HepG2 (cell line): ENCODE measurements around the gene LST1. TPM values are rescaled to one million over a fixed set of nuclear protein-coding genes. Genes with fewer than 3 reads are reported as not detected.

Experiments
- E2F5 ChIP-seq: sonication (generic); formaldehyde crosslinking; conservative IDR thresholded peaks from 2 replicates; pipeline ENCODE4 v1.4.0; 2020; ENCODE audit warnings: missing genetic modification reagents
- HOXA5 ChIP-seq: sonication (generic); formaldehyde crosslinking; IDR thresholded peaks from 2 replicates; pipeline ENCODE4 v1.4.0; 2020; ENCODE audit warnings: missing genetic modification reagents
- POGK ChIP-seq: sonication (generic); formaldehyde crosslinking; conservative IDR thresholded peaks from 2 replicates; pipeline ENCODE4 v1.8.0; 2022; ENCODE audit warnings: mild to moderate bottlenecking, moderate library complexity, missing genetic modification reagents
- POLR2G ChIP-seq: fragments of 200-400 bp; formaldehyde crosslinking; IDR thresholded peaks from 2 replicates; pipeline ENCODE4 v1.6.1; 2018; ENCODE audit warnings: mild to moderate bottlenecking, low read depth, low read length, moderate library complexity
- SALL2 ChIP-seq: sonication (generic); formaldehyde crosslinking; IDR thresholded peaks from 2 replicates; pipeline ENCODE4 v1.8.1; 2023; ENCODE audit warnings: mild to moderate bottlenecking, missing genetic modification reagents, inconsistent platforms
- TSC22D2 ChIP-seq: sonication (generic); formaldehyde crosslinking; IDR thresholded peaks from 2 replicates; pipeline ENCODE4 v1.5.1; 2020; ENCODE audit warnings: missing genetic modification reagents, mild to moderate bottlenecking, borderline replicate concordance
- ZNF180 ChIP-seq: sonication (generic); formaldehyde crosslinking; IDR thresholded peaks from 2 replicates; pipeline ENCODE4 v1.4.0; 2020; ENCODE audit warnings: low read depth, missing genetic modification reagents, borderline replicate concordance
- ZNF235 ChIP-seq: sonication (generic); formaldehyde crosslinking; IDR thresholded peaks from 2 replicates; pipeline ENCODE4 v1.8.1; 2023; ENCODE audit warnings: mild to moderate bottlenecking, missing genetic modification reagents, borderline replicate concordance
- ZNF775 ChIP-seq: sonication (generic); formaldehyde crosslinking; IDR thresholded peaks from 2 replicates; pipeline ENCODE4 v1.4.0; 2020; ENCODE audit warnings: missing genetic modification reagents, mild to moderate bottlenecking, moderate library complexity, borderline replicate concordance
- ZNF891 ChIP-seq: sonication (generic); formaldehyde crosslinking; IDR thresholded peaks from 2 replicates; pipeline ENCODE4 v1.5.0; 2020; ENCODE audit warnings: mild to moderate bottlenecking, missing genetic modification reagents
- polyA plus RNA-seq, 8 experiments: library from polyadenylated mRNA; depleted of rRNA in 3 of 8; stranded (reverse) in 7 of 8; unstranded in 1 of 8; fragments of >200 nt; fragmentation: Illumina TruSeq in 4 of 8; extraction: Trizol in 4 of 8; gene quantifications; 2 replicates each; pipeline versions ENCODE4 v1.2.1 to v1.2.3, GENCODE V29; 2011 to 2016; ENCODE audit warnings: low read depth in 4 of 8, missing spikeins in 1 of 8, mixed read lengths in 1 of 8; ENCODE audit not compliant: insufficient read depth in 1 of 8
- total RNA-seq, 5 experiments: library from RNA; depleted of rRNA; stranded (reverse); fragments of >200 nt; fragmentation: Illumina TruSeq; extraction: Trizol; gene quantifications; 2 replicates each; pipeline ENCODE4 v1.2.3, GENCODE V29; 2016; ENCODE audit warnings: low read depth in 1 of 5
- TF ChIP-seq, protein P1 (sequence below): sonication (generic); formaldehyde crosslinking; IDR thresholded peaks from 2 replicates; pipeline ENCODE4 v1.5.0; 2020; ENCODE audit warnings: mild to moderate bottlenecking, missing genetic modification reagents, moderate library complexity
- TF ChIP-seq, protein P2 (sequence below): sonication (generic); formaldehyde crosslinking; IDR thresholded peaks from 2 replicates; pipeline ENCODE4 v1.5.1; 2020; ENCODE audit warnings: missing genetic modification reagents, mild to moderate bottlenecking, borderline replicate concordance
- TF ChIP-seq, protein P3 (sequence below), 2 experiments: sonication (generic) in 1 of 2; formaldehyde crosslinking in 1 of 2; IDR thresholded peaks; 2 replicates each; pipeline versions ENCODE4 v1.4.0 to v1.6.1; 2016 to 2020; ENCODE audit warnings: borderline replicate concordance in 1 of 2, low read depth in 1 of 2, mild to moderate bottlenecking in 1 of 2, missing genetic modification reagents in 1 of 2
- TF ChIP-seq, protein P4 (sequence below), 2 experiments: fragments of 450-650 bp in 1 of 2; sonication (generic) in 1 of 2; formaldehyde crosslinking; IDR thresholded peaks; 2 replicates each; pipeline versions ENCODE4 v1.5.0 to v1.8.0; 2020 to 2022; ENCODE audit warnings: mild to moderate bottlenecking in 1 of 2, missing genetic modification reagents in 1 of 2

Gene LST1
- total and polyA plus RNA-seq, 2 of the 13 experiments (the other 11 are each of a cell fraction or from before 2014, with no cell fraction given): not detected

GRCh38 chr6:31541658-31542521 lies 44.2 kb upstream of the LST1 start, which contains the start of gene DDX39B (continued):
- TF ChIP-seq HOXA5 (CRISPR knock-in tag) (peak; percentile 97), ZNF891 (peak; percentile 95), ZNF775 (CRISPR knock-in tag) (no peak), SALL2 (peak; percentile 93), ZNF235 (CRISPR knock-in tag) (peak; percentile 85; the same call in 1 of the 2 replicates), E2F5 (CRISPR knock-in tag) (peak; percentile 82), TSC22D2 (CRISPR knock-in tag) (peak; percentile 76), POGK (CRISPR knock-in tag) (peak; percentile 92), POLR2G (peak; percentile 97), ZNF180 (CRISPR knock-in tag) (no peak)
- TF ChIP-seq, protein P1, sequence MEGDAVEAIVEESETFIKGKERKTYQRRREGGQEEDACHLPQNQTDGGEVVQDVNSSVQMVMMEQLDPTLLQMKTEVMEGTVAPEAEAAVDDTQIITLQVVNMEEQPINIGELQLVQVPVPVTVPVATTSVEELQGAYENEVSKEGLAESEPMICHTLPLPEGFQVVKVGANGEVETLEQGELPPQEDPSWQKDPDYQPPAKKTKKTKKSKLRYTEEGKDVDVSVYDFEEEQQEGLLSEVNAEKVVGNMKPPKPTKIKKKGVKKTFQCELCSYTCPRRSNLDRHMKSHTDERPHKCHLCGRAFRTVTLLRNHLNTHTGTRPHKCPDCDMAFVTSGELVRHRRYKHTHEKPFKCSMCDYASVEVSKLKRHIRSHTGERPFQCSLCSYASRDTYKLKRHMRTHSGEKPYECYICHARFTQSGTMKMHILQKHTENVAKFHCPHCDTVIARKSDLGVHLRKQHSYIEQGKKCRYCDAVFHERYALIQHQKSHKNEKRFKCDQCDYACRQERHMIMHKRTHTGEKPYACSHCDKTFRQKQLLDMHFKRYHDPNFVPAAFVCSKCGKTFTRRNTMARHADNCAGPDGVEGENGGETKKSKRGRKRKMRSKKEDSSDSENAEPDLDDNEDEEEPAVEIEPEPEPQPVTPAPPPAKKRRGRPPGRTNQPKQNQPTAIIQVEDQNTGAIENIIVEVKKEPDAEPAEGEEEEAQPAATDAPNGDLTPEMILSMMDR (CRISPR knock-in tag): peak; percentile 39
- TF ChIP-seq, protein P2, sequence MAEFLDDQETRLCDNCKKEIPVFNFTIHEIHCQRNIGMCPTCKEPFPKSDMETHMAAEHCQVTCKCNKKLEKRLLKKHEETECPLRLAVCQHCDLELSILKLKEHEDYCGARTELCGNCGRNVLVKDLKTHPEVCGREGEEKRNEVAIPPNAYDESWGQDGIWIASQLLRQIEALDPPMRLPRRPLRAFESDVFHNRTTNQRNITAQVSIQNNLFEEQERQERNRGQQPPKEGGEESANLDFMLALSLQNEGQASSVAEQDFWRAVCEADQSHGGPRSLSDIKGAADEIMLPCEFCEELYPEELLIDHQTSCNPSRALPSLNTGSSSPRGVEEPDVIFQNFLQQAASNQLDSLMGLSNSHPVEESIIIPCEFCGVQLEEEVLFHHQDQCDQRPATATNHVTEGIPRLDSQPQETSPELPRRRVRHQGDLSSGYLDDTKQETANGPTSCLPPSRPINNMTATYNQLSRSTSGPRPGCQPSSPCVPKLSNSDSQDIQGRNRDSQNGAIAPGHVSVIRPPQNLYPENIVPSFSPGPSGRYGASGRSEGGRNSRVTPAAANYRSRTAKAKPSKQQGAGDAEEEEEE (CRISPR knock-in tag): 0 out of 2 replicates have a peak, but pooled peaks have one; percentile 30
- TF ChIP-seq, protein P3, sequence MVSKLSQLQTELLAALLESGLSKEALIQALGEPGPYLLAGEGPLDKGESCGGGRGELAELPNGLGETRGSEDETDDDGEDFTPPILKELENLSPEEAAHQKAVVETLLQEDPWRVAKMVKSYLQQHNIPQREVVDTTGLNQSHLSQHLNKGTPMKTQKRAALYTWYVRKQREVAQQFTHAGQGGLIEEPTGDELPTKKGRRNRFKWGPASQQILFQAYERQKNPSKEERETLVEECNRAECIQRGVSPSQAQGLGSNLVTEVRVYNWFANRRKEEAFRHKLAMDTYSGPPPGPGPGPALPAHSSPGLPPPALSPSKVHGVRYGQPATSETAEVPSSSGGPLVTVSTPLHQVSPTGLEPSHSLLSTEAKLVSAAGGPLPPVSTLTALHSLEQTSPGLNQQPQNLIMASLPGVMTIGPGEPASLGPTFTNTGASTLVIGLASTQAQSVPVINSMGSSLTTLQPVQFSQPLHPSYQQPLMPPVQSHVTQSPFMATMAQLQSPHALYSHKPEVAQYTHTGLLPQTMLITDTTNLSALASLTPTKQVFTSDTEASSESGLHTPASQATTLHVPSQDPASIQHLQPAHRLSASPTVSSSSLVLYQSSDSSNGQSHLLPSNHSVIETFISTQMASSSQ (IDR thresholded peaks at IDR 0.05; ENCODE audit: low read depth): 0 out of 2 replicates have a peak, but pooled peaks have one; percentile 36
- TF ChIP-seq, protein P3 (CRISPR knock-in tag; IDR thresholded peaks at IDR 0.05; ENCODE audit: borderline replicate concordance): no peak; the same call in 1 of the 2 replicates
- TF ChIP-seq, protein P4, sequence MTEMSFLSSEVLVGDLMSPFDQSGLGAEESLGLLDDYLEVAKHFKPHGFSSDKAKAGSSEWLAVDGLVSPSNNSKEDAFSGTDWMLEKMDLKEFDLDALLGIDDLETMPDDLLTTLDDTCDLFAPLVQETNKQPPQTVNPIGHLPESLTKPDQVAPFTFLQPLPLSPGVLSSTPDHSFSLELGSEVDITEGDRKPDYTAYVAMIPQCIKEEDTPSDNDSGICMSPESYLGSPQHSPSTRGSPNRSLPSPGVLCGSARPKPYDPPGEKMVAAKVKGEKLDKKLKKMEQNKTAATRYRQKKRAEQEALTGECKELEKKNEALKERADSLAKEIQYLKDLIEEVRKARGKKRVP (CRISPR knock-in tag; IDR thresholded peaks at IDR 0.05): peak in 1 of 2 experiments; percentile 69; a peak in 1 of 4 replicates
